ENCODE results near the gene NDUFS1.
"Not testable (repeated sequence)": the region's sequence is repeated elsewhere in the genome, so short reads cannot be mapped to it uniquely, and the experiment has no call there.

The NDUFS1 gene

DNA sequence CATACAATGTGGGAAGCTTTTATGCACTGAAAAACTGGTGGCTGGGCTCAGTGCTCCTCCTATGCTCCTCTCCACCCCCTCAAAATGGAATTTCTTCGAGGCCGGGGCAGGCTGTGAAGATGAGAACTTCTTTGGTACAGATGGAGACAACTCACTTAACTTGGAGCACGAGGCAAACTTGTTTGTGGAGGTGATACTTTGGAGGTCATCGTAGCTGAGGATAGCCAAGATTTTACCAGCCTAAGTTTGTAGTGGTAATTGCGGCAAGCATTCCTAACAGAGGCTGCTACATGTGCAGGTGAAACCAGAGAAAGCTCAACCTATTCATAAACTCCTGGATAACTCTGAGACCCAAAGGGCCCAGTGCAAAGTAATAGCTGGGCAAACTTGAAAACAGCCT is 13.6 kb downstream of the NDUFS1 start:
- H3K27ac ChIP-seq, result no peak overlapping the region
- intact Hi-C loops (cut with DNase I; ENCODE audit: low total_unique reads), result no loop called here
- no peaks in the 10 kb centered on the region for H3K27me3 ChIP-seq
- TF ChIP-seq, protein P1, sequence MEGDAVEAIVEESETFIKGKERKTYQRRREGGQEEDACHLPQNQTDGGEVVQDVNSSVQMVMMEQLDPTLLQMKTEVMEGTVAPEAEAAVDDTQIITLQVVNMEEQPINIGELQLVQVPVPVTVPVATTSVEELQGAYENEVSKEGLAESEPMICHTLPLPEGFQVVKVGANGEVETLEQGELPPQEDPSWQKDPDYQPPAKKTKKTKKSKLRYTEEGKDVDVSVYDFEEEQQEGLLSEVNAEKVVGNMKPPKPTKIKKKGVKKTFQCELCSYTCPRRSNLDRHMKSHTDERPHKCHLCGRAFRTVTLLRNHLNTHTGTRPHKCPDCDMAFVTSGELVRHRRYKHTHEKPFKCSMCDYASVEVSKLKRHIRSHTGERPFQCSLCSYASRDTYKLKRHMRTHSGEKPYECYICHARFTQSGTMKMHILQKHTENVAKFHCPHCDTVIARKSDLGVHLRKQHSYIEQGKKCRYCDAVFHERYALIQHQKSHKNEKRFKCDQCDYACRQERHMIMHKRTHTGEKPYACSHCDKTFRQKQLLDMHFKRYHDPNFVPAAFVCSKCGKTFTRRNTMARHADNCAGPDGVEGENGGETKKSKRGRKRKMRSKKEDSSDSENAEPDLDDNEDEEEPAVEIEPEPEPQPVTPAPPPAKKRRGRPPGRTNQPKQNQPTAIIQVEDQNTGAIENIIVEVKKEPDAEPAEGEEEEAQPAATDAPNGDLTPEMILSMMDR (IDR thresholded peaks at IDR 0.05), result no peak
- H3K4me3 ChIP-seq, result no peak overlapping the region
- H3K36me3 ChIP-seq, result peaks cover 94 to 96% (median 95%) of the 10 kb centered on the region in 3 donors
- no peaks in the 10 kb centered on the region for H3K9me3 ChIP-seq
- DNase-seq, result no peak
- no peaks in the 10 kb centered on the region for H3K4me1 ChIP-seq

GRCh38 chr2:206144383-206144782 is 14.9 kb downstream of the NDUFS1 start:
- Histone ChIP-seq H3K4me3 (no peak overlapping the region), H3K36me3 (peaks cover 92 to 97% (median 95%) of the 10 kb centered on the region in 3 donors), H3K4me1 (no peaks in the 10 kb centered on the region), H3K27ac (no peak overlapping the region), H3K27me3 (no peaks in the 10 kb centered on the region), H3K9me3 (no peaks in the 10 kb centered on the region)
- DNase-seq, result no peak
- intact Hi-C loops (cut with DNase I; ENCODE audit: low total_unique reads), result no loop called here
- TF ChIP-seq, protein P1 (IDR thresholded peaks at IDR 0.05), result no peak

DNA sequence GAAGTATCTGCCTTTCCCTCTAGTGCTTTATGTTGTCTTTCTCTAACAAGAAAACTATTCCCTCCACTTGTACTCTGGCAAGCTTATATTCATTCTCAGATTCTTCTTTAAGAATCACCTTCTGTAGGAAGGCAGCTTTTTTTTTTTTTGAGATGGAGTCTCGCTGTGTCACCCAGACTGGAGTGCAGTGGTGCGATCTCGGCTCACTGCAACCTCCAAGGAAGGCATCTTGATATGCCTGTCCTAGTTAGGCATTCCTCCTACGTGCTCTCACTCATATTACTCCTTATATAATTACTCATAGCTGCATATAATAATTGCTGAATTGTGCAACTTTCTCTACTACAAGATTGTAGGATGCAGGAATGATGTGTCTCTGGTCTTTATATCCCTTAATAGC is 15.8 kb downstream of the NDUFS1 start:
- no peaks in the 10 kb centered on the region for H3K27me3 ChIP-seq
- H3K4me1 ChIP-seq, result no peaks in the 10 kb centered on the region
- DNase-seq, result no peak
- no peak overlapping the region for H3K4me3 ChIP-seq
- intact Hi-C loops (cut with DNase I; ENCODE audit: low total_unique reads), result no loop called here
- TF ChIP-seq, protein P1 (IDR thresholded peaks at IDR 0.05), result no peak
- H3K27ac ChIP-seq, result no peak overlapping the region
- peaks cover 94 to 96% (median 95%) of the 10 kb centered on the region in 3 donors for H3K36me3 ChIP-seq
- H3K9me3 ChIP-seq, result no peaks in the 10 kb centered on the region

- no peak overlapping the region for H3K4me3 ChIP-seq
- intact Hi-C loops (cut with DNase I; ENCODE audit: low total_unique reads), result no loop called here
- H3K9me3 ChIP-seq, result no peaks in the 10 kb centered on the region
- H3K36me3 ChIP-seq, result peaks cover 93 to 96% (median 95%) of the 10 kb centered on the region in 3 donors
- DNase-seq, result no peak
- TF ChIP-seq, protein P1 (IDR thresholded peaks at IDR 0.05), result no peak
- no peak overlapping the region for H3K27ac ChIP-seq
- no peaks in the 10 kb centered on the region for H3K4me1 ChIP-seq
- no peaks in the 10 kb centered on the region for H3K27me3 ChIP-seq
Measured at GRCh38 chr2:206127656-206128055, 31.6 kb downstream of the NDUFS1 start.

- Histone ChIP-seq H3K36me3 (peaks cover 94 to 96% (median 96%) of the 10 kb centered on the region in 3 donors), H3K27ac (no peak overlapping the region), H3K4me3 (no peak overlapping the region), H3K9me3 (no peaks in the 10 kb centered on the region), H3K4me1 (no peaks in the 10 kb centered on the region), H3K27me3 (no peaks in the 10 kb centered on the region)
- intact Hi-C loops (cut with DNase I; ENCODE audit: low total_unique reads), result no loop called here
- DNase-seq, result no peak
- TF ChIP-seq, protein P1 (IDR thresholded peaks at IDR 0.05), result no peak
Measured at GRCh38 chr2:206125901-206126300, 33.3 kb downstream of the NDUFS1 start.

- H3K36me3 ChIP-seq, result peaks cover 81 to 90% (median 83%) of the 10 kb centered on the region in 3 donors
- H3K4me3 ChIP-seq; H3K9me3 ChIP-seq; intact Hi-C loops (cut with DNase I; ENCODE audit: low total_unique reads); H3K27ac ChIP-seq; DNase-seq; H3K4me1 ChIP-seq; H3K27me3 ChIP-seq: not testable (repeated sequence)
Measured at GRCh38 chr2:206122569-206122968, 36.7 kb downstream of the NDUFS1 start.

Data from tibial artery (tissue), 4 donors.